GM13976 (cell line): ENCODE measurements around the gene ENO3.

Source experiments
- DNase-seq: peaks from one replicate; pipeline ENCODE4 v3.0.0; 2012; ENCODE audit warnings: low spot score
- in situ Hi-C: fragments of 300-500 bp; cut with MboI; formaldehyde crosslinking; loops from one replicate; pipeline ENCODE4 v1.12.0; 2022; ENCODE audit warnings: low sequenced_read_pairs, mixed read lengths, inconsistent platforms; ENCODE audit not compliant: unreplicated experiment
- TF ChIP-seq, protein P1 (sequence below): IDR thresholded peaks from 2 replicates; pipeline ENCODE4 v1.5.1; 2012; ENCODE audit warnings: borderline replicate concordance, mild to moderate bottlenecking; ENCODE audit not compliant: insufficient read depth; ENCODE audit errors: extremely low read depth, missing control alignments, control extremely low read depth

ENO3 gene

DNA sequence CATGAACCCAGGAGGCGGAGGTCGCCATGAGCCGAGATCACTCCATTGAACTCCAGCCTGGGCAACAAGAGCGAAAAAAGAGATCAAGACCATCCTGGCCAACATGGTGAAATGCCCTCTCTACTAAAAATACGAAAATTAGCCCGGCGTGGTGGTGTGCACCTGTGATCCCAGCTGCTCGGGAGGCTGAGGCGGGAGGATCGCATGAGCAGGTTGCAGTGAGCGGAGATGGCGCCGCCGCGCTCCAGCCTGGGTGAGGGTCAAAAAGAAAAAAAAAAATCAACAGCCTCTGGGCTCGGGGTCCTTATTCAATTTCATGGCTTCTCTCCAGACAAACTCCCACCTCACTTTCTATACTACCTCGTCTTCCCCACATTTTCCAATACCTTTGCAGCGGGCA lies 22.0 kb upstream of the ENO3 start:
- DNase-seq: no peak
- in situ Hi-C loops: no loop called here
- TF ChIP-seq, protein P1, sequence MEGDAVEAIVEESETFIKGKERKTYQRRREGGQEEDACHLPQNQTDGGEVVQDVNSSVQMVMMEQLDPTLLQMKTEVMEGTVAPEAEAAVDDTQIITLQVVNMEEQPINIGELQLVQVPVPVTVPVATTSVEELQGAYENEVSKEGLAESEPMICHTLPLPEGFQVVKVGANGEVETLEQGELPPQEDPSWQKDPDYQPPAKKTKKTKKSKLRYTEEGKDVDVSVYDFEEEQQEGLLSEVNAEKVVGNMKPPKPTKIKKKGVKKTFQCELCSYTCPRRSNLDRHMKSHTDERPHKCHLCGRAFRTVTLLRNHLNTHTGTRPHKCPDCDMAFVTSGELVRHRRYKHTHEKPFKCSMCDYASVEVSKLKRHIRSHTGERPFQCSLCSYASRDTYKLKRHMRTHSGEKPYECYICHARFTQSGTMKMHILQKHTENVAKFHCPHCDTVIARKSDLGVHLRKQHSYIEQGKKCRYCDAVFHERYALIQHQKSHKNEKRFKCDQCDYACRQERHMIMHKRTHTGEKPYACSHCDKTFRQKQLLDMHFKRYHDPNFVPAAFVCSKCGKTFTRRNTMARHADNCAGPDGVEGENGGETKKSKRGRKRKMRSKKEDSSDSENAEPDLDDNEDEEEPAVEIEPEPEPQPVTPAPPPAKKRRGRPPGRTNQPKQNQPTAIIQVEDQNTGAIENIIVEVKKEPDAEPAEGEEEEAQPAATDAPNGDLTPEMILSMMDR: no peak

DNA sequence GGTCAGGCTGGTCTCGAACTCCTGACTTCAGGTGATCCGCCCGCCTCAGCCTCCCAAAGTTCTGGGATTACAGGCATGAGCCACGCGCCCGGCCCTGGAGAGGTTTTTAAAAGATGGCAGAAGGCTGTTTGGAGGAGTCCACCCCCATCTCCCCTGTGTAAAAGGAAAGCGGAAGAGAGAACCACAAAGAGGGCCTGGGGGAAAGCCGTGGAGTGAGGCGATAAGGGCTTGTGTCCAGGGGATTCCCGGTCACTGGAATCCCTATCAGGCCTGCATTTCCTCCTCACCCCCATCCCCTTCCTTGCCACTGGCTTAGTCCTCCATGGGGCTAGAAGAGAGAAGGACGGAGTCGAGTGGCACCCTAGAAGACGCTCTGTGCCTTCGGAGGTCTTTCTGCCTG lies 19.0 kb upstream of the ENO3 start, which contains the start of gene GP1BA:
GP1BA (plus strand) TSS at position 315 of the 400 bp plus-strand sequence. CDS start 328 bp downstream, outside the sequence.
- TF ChIP-seq, protein P1: no peak
- no peak for DNase-seq
- in situ Hi-C loops: no loop called here

DNA sequence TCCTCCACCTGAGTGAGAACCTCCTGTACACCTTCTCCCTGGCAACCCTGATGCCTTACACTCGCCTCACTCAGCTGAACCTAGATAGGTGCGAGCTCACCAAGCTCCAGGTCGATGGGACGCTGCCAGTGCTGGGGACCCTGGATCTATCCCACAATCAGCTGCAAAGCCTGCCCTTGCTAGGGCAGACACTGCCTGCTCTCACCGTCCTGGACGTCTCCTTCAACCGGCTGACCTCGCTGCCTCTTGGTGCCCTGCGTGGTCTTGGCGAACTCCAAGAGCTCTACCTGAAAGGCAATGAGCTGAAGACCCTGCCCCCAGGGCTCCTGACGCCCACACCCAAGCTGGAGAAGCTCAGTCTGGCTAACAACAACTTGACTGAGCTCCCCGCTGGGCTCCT lies 18.2 kb upstream of the ENO3 start:
- TF ChIP-seq, protein P1: no peak
- in situ Hi-C loops: no loop called here
- no peak for DNase-seq

DNA sequence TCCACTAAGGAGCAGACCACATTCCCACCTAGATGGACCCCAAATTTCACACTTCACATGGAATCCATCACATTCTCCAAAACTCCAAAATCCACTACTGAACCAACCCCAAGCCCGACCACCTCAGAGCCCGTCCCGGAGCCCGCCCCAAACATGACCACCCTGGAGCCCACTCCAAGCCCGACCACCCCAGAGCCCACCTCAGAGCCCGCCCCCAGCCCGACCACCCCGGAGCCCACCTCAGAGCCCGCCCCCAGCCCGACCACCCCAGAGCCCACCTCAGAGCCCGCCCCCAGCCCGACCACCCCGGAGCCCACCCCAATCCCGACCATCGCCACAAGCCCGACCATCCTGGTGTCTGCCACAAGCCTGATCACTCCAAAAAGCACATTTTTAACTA lies 17.3 kb upstream of the ENO3 start:
- DNase-seq: no peak
- in situ Hi-C loops: no loop called here
- TF ChIP-seq, protein P1: no peak

DNA sequence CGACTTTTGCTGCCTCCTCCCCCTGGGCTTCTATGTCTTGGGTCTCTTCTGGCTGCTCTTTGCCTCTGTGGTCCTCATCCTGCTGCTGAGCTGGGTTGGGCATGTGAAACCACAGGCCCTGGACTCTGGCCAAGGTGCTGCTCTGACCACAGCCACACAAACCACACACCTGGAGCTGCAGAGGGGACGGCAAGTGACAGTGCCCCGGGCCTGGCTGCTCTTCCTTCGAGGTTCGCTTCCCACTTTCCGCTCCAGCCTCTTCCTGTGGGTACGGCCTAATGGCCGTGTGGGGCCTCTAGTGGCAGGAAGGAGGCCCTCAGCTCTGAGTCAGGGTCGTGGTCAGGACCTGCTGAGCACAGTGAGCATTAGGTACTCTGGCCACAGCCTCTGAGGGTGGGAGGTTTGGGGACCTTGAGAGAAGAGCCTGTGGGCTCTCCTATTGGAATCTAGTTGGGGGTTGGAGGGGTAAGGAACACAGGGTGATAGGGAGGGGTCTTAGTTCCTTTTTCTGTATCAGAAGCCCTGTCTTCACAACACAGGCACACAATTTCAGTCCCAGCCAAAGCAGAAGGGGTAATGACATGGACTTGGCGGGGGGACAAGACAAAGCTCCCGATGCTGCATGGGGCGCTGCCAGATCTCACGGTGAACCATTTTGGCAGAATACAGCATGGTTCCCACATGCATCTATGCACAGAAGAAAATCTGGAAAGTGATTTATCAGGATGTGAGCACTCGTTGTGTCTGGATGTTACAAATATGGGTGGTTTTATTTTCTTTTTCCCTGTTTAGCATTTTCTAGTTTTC lies 16.5 kb upstream of the ENO3 start:
- TF ChIP-seq, protein P1: peak; percentile 29
- in situ Hi-C loops: no loop called here
- DNase-seq: peak; percentile 58

DNA sequence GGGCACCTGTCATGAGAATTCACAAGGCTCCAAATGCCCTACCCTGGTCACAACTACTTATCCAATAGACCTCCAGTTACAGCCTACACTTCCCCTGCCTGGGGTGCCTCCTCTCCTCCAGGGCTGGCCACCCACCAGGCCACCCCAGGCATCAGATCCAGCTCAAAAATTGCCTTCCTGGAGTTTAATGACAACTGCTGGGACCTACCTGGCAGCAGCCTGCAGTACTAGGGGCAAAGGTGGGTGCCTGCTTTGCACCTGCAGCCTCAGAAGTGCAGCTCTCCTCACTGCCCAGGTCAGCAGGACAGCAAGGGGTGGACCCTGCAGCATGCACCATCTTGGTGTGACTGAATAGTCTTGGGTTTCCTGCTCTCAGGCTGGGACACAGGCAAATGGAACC lies 15.3 kb upstream of the ENO3 start:
- in situ Hi-C loops: no loop called here
- TF ChIP-seq, protein P1: no peak

DNA sequence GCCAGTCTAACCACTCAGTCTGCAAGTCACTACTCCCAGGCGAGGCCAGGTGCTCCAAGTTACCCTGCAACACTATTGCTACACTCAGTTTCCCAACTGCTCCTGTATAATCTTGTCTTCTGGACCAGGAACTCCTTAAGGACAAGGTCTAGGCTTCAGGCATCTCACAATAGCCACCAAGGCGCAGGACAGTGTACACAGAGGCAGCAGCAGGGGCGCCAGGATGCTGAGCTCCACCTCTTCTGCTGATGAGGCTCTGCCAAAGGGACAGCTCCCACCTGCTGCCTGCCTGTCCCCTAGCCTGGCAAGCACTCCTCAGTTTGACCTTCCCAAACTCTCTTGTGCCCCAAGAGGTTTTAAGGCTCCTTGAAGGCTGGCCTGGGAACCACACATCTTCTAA lies 14.5 kb upstream of the ENO3 start:
- in situ Hi-C loops: no loop called here
- TF ChIP-seq, protein P1: no peak
- no peak for DNase-seq

More for the DNA sequence above, 15.3 kb upstream of the ENO3 start:
- DNase-seq: no peak
